GM18505 (cell line): ENCODE results near the gene ANGPT4.

Source experiments
- ATAC-seq: cut with Tn5 transposase; IDR thresholded peaks from one replicate; pipeline ENCODE4 v1.9.1; 2021; ENCODE audit not compliant: unreplicated experiment
- POLR2A ChIP-seq: IDR thresholded peaks from 4 replicates; pipeline ENCODE4 v1.6.1; 2011; ENCODE audit warnings: borderline replicate concordance; ENCODE audit not compliant: insufficient read depth, insufficient read length; ENCODE audit errors: extremely low read depth

The ANGPT4 gene

GRCh38 chr20:926670-927069, 10.5 kb upstream of the ANGPT4 start:
- no peak for ATAC-seq
- no peak for TF ChIP-seq POLR2A

GRCh38 chr20:925516-925915, 9.4 kb upstream of the ANGPT4 start:
- no peak for ATAC-seq
- TF ChIP-seq POLR2A: no peak

- no peak for TF ChIP-seq POLR2A
- ATAC-seq: no peak
Observed at GRCh38 chr20:924639-925038, 8.5 kb upstream of the ANGPT4 start.

GRCh38 chr20:922781-923180, 6.6 kb upstream of the ANGPT4 start:
- ATAC-seq: no peak
- no peak for TF ChIP-seq POLR2A

GRCh38 chr20:921068-921467, 4.9 kb upstream of the ANGPT4 start:
- ATAC-seq: no peak
- no peak for TF ChIP-seq POLR2A

- TF ChIP-seq POLR2A: no peak
Observed at GRCh38 chr20:920311-920710, 4.2 kb upstream of the ANGPT4 start.

GRCh38 chr20:919491-919916, 3.4 kb upstream of the ANGPT4 start:
- no peak for TF ChIP-seq POLR2A
- no peak for ATAC-seq

More at GRCh38 chr20:920311-920710, 4.2 kb upstream of the ANGPT4 start:
- no peak for ATAC-seq

- no peak for TF ChIP-seq POLR2A
- ATAC-seq: no peak
Observed at GRCh38 chr20:917416-917815, 1.3 kb upstream of the ANGPT4 start.

- no peak for TF ChIP-seq POLR2A
- ATAC-seq: no peak
Observed at GRCh38 chr20:916825-917224, 691 bp upstream of the ANGPT4 start.

- no peak for ATAC-seq
- TF ChIP-seq POLR2A: no peak
Observed at GRCh38 chr20:914727-915498, 1.2 kb downstream of the ANGPT4 start.

GRCh38 chr20:913306-913849, 2.8 kb downstream of the ANGPT4 start:
- TF ChIP-seq POLR2A: no peak
- ATAC-seq: no peak

- no peak for ATAC-seq
- TF ChIP-seq POLR2A: no peak
Observed at GRCh38 chr20:911882-912600, 4.1 kb downstream of the ANGPT4 start.

- no peak for ATAC-seq
- TF ChIP-seq POLR2A: no peak
Observed at GRCh38 chr20:910870-911770, 5.0 kb downstream of the ANGPT4 start.
